Endodermal cell (in vitro differentiated cells): ENCODE measurements around the gene CCDC27. TPM values are rescaled to one million over a fixed set of nuclear protein-coding genes. Genes with fewer than 3 reads are reported as not detected.

Source experiments
- DNase-seq: peaks from one replicate; pipeline ENCODE4 v3.0.0-alpha.2; 2017
- H3K27ac ChIP-seq: 2 replicates; pipeline ENCODE4 v1.5.1; 2013; ENCODE audit warnings: mild to moderate bottlenecking, low read depth, low read length, moderate library complexity
- H3K27me3 ChIP-seq: 2 replicates; pipeline ENCODE4 v1.6.1; 2013; ENCODE audit warnings: mild to moderate bottlenecking, low read length, moderate library complexity; ENCODE audit not compliant: insufficient read depth, control insufficient read depth, poor library complexity, severe bottlenecking
- H3K36me3 ChIP-seq: 2 replicates; pipeline ENCODE4 v1.7.0; 2013; ENCODE audit warnings: mild to moderate bottlenecking, low read length, moderate library complexity; ENCODE audit not compliant: control insufficient read depth, insufficient read depth
- H3K4me1 ChIP-seq: one replicate; pipeline ENCODE4 v1.7.0; 2013; ENCODE audit warnings: low read length; ENCODE audit not compliant: control insufficient read depth, insufficient read depth
- H3K4me3 ChIP-seq: 2 replicates; pipeline ENCODE4 v1.5.1; 2013; ENCODE audit warnings: mild to moderate bottlenecking, low read length, moderate library complexity
- H3K9ac ChIP-seq: 2 replicates; pipeline ENCODE4 v1.6.1; 2013; ENCODE audit warnings: mild to moderate bottlenecking, low read length, moderate library complexity; ENCODE audit not compliant: poor library complexity, severe bottlenecking; ENCODE audit errors: extremely low read depth
- H3K9me3 ChIP-seq: 2 replicates; pipeline ENCODE4 v1.6.1; 2013; ENCODE audit warnings: mild to moderate bottlenecking, low read length, moderate library complexity; ENCODE audit not compliant: control insufficient read depth
- H3K27ac Mint-ChIP-seq: 2 replicates; pipeline ENCODE4 v1.8.0; 2020; ENCODE audit warnings: mixed read lengths
- H3K27me3 Mint-ChIP-seq: 2 replicates; pipeline ENCODE4 v1.8.0; 2021; ENCODE audit warnings: mild to moderate bottlenecking, mixed read lengths; ENCODE audit not compliant: insufficient read depth
- H3K36me3 Mint-ChIP-seq: 2 replicates; pipeline ENCODE4 v1.8.0; 2020; ENCODE audit warnings: low read depth, mixed read lengths
- H3K4me1 Mint-ChIP-seq: 2 replicates; pipeline ENCODE4 v1.8.0; 2020; ENCODE audit warnings: mixed read lengths
- H3K4me3 Mint-ChIP-seq: 2 replicates; pipeline ENCODE4 v1.8.0; 2020; ENCODE audit warnings: mild to moderate bottlenecking, moderate library complexity, mixed read lengths
- H3K9me3 Mint-ChIP-seq: 2 replicates; pipeline ENCODE4 v1.8.0; 2020; ENCODE audit warnings: mild to moderate bottlenecking, mixed read lengths
- WGBS, 2 experiments: methylation state at CpG; one replicate each; pipeline versions ENCODE4 v1.1.5 to v1.1.7; 2013; ENCODE audit warnings: missing lambda C conversion rate in 2 of 2, mixed read lengths in 1 of 2; ENCODE audit not compliant: insufficient coverage in 1 of 2, insufficient read length in 1 of 2; 5-methylcytosine and 5-hydroxymethylcytosine counted together
- total RNA-seq, 2 donors: library from RNA; stranded (reverse); fragmentation: NEBNext Ultra II Directional in 1 of 2; extraction: Animal tissue kit (Norgen Biotek cat#: 25700) in 1 of 2; gene quantifications; 2 replicates in 1 of 2; 3 replicates in 1 of 2; pipeline ENCODE4 v1.2.1, GENCODE V29; 2021
- TF ChIP-seq, protein P1 (sequence below): fragments of 200-600 bp; sonication (generic); conservative IDR thresholded peaks from 2 replicates; pipeline ENCODE4 v1.5.0; 2021; ENCODE audit warnings: antibody characterized with exemption, mild to moderate bottlenecking

The CCDC27 gene
- total RNA-seq, 2 donors from 2014 or later: not detected

- H3K9me3 ChIP-seq: no peaks in the 10 kb centered on the region
- TF ChIP-seq, protein P1, sequence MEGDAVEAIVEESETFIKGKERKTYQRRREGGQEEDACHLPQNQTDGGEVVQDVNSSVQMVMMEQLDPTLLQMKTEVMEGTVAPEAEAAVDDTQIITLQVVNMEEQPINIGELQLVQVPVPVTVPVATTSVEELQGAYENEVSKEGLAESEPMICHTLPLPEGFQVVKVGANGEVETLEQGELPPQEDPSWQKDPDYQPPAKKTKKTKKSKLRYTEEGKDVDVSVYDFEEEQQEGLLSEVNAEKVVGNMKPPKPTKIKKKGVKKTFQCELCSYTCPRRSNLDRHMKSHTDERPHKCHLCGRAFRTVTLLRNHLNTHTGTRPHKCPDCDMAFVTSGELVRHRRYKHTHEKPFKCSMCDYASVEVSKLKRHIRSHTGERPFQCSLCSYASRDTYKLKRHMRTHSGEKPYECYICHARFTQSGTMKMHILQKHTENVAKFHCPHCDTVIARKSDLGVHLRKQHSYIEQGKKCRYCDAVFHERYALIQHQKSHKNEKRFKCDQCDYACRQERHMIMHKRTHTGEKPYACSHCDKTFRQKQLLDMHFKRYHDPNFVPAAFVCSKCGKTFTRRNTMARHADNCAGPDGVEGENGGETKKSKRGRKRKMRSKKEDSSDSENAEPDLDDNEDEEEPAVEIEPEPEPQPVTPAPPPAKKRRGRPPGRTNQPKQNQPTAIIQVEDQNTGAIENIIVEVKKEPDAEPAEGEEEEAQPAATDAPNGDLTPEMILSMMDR: no peak
- H3K4me3 ChIP-seq: no peak overlapping the region
- no peaks in the 10 kb centered on the region for H3K4me1 ChIP-seq
- no peak overlapping the region for H3K4me3 Mint-ChIP-seq
- H3K27me3 Mint-ChIP-seq: no peaks in the 10 kb centered on the region
- H3K27ac Mint-ChIP-seq: peak overlapping the region; percentile 39
- 92 to 95% methylated on average over 27 to 34 of the region's 34 CpGs for WGBS, 2 experiments
- peaks cover 12% of the 10 kb centered on the region for H3K4me1 Mint-ChIP-seq
- DNase-seq: no peak
- peaks cover 24% of the 10 kb centered on the region for H3K36me3 ChIP-seq
- peaks cover 52% of the 10 kb centered on the region for H3K36me3 Mint-ChIP-seq
- no peak overlapping the region for H3K27ac ChIP-seq
- H3K9me3 Mint-ChIP-seq: no peaks in the 10 kb centered on the region
- H3K27me3 ChIP-seq: no peaks in the 10 kb centered on the region
- H3K9ac ChIP-seq: no peak overlapping the region
These were observed 37.4 kb downstream of the CCDC27 start for GRCh38 chr1:3789421-3790300.

- no peaks in the 10 kb centered on the region for H3K9me3 Mint-ChIP-seq
These were observed 38.3 kb downstream of the CCDC27 start for GRCh38 chr1:3790500-3790923.

GRCh38 chr1:3790952-3791351, 38.7 kb downstream of the CCDC27 start:
- Mint-ChIP-seq H3K4me3 (no peak overlapping the region), H3K4me1 (peaks cover 18% of the 10 kb centered on the region), H3K27ac (no peak overlapping the region), H3K36me3 (peaks cover 40% of the 10 kb centered on the region), H3K9me3 (no peaks in the 10 kb centered on the region), H3K27me3 (no peaks in the 10 kb centered on the region)
- H3K27me3 ChIP-seq: no peaks in the 10 kb centered on the region
- H3K27ac ChIP-seq: no peak overlapping the region
- H3K9me3 ChIP-seq: no peaks in the 10 kb centered on the region
- no peaks in the 10 kb centered on the region for H3K4me1 ChIP-seq
- no peak overlapping the region for H3K9ac ChIP-seq
- H3K4me3 ChIP-seq: no peak overlapping the region
- 93 to 96% methylated on average over 13 to 18 of the region's 18 CpGs for WGBS, 2 experiments
- TF ChIP-seq, protein P1: no peak
- peaks cover 12% of the 10 kb centered on the region for H3K36me3 ChIP-seq
- DNase-seq: no peak

More at GRCh38 chr1:3790500-3790923, 38.3 kb downstream of the CCDC27 start:
- Histone ChIP-seq H3K4me1 (no peaks in the 10 kb centered on the region), H3K27ac (no peak overlapping the region), H3K27me3 (no peaks in the 10 kb centered on the region), H3K9me3 (no peaks in the 10 kb centered on the region), H3K4me3 (no peak overlapping the region), H3K9ac (no peak overlapping the region), H3K36me3 (peaks cover 16% of the 10 kb centered on the region)
- Mint-ChIP-seq H3K27me3 (no peaks in the 10 kb centered on the region), H3K4me1 (peaks cover 18% of the 10 kb centered on the region), H3K4me3 (no peak overlapping the region), H3K36me3 (peaks cover 44% of the 10 kb centered on the region), H3K27ac (no peak overlapping the region)
- DNase-seq: no peak
- TF ChIP-seq, protein P1: no peak
- WGBS, 2 experiments: 95% methylated on average over 4 to 12 of the region's 12 CpGs
